Measurements from ENCODE around the gene SENP7. TPM values are rescaled to one million over a fixed set of nuclear protein-coding genes. Genes with fewer than 3 reads are reported as not detected.

The SENP7 gene
- total and polyA plus RNA-seq, 12 donors: 6.2 to 43.0 (median 12.4) TPM

GRCh38 chr3:101383156-101383575, 129.8 kb downstream of the SENP7 start:
- TF ChIP-seq CTCF (IDR thresholded peaks at IDR 0.05) (no peak), POLR2A (IDR thresholded peaks at IDR 0.05) (no peak)
- Histone ChIP-seq H3K36me3 (replicated peaks in 1 of 2) (no peaks in the 10 kb centered on the region), H3K27ac (no peak overlapping the region), H3K27me3 (no peaks in the 10 kb centered on the region), H3K4me1 (replicated peaks in 1 of 2) (peaks cover 0 to 11% of the 10 kb centered on the region in 2 donors), H3K4me3 (no peak overlapping the region), H3K9me3 (replicated peaks in 1 of 3) (no peaks in the 10 kb centered on the region)
- no peak for DNase-seq
- WGBS, 4 donors: 83 to 100% (median 88%) methylated on average over 1 to 5 of the region's 5 CpGs
- intact Hi-C loops (cut with DNase I): no loop called here

- peaks cover 5 to 25% of the 10 kb centered on the region in 2 donors for H3K4me1 ChIP-seq (replicated peaks in 1 of 2)
- H3K27ac ChIP-seq: no peak overlapping the region
- intact Hi-C loops (cut with DNase I): no loop called here
- no peak overlapping the region for H3K4me3 ChIP-seq
- no peak for DNase-seq
- no peaks in the 10 kb centered on the region for H3K27me3 ChIP-seq
- TF ChIP-seq CTCF (IDR thresholded peaks at IDR 0.05) (peak; percentile 18 to 63 (median 53)), POLR2A (IDR thresholded peaks at IDR 0.05) (no peak)
- no peaks in the 10 kb centered on the region for H3K9me3 ChIP-seq (replicated peaks in 1 of 3)
- H3K36me3 ChIP-seq (replicated peaks in 1 of 2): no peaks in the 10 kb centered on the region
Measured at GRCh38 chr3:101381809-101382208, 131.2 kb downstream of the SENP7 start.

- H3K27ac ChIP-seq: no peak overlapping the region
- no peak overlapping the region for H3K4me3 ChIP-seq
- DNase-seq: no peak
- no peaks in the 10 kb centered on the region for H3K36me3 ChIP-seq (replicated peaks in 1 of 2)
- no peaks in the 10 kb centered on the region for H3K9me3 ChIP-seq (replicated peaks in 1 of 3)
- intact Hi-C loops (cut with DNase I): no loop called here
- no peaks in the 10 kb centered on the region for H3K27me3 ChIP-seq
- WGBS, 4 donors: 78 to 88% (median 82%) methylated on average over 3 of the region's 3 CpGs
- peaks cover 5 to 26% of the 10 kb centered on the region in 2 donors for H3K4me1 ChIP-seq (replicated peaks in 1 of 2)
- TF ChIP-seq POLR2A (IDR thresholded peaks at IDR 0.05): no peak
- no peak for TF ChIP-seq CTCF (IDR thresholded peaks at IDR 0.05)
Measured at GRCh38 chr3:101379658-101380376, 133.2 kb downstream of the SENP7 start.

- 16 to 35% (median 30%) methylated on average over 3 of the region's 3 CpGs for WGBS, 4 donors
- no peak overlapping the region for H3K4me3 ChIP-seq
- peak overlapping the region in 2 of 5 donors; percentile 7 to 15 for H3K27ac ChIP-seq
- H3K36me3 ChIP-seq (replicated peaks in 1 of 2): no peaks in the 10 kb centered on the region
- peaks cover 5 to 26% of the 10 kb centered on the region in 2 donors for H3K4me1 ChIP-seq (replicated peaks in 1 of 2)
- H3K27me3 ChIP-seq: no peaks in the 10 kb centered on the region
- TF ChIP-seq POLR2A (IDR thresholded peaks at IDR 0.05) (no peak), CTCF (IDR thresholded peaks at IDR 0.05) (no peak)
- no peaks in the 10 kb centered on the region for H3K9me3 ChIP-seq (replicated peaks in 1 of 3)
- intact Hi-C loops (cut with DNase I): no loop called here
- no peak for DNase-seq
Measured at GRCh38 chr3:101377796-101378195, 135.2 kb downstream of the SENP7 start.
